Neutrophil (primary cell): Measurements from ENCODE around the gene COPZ1.
A peak's percentile ranks its signal among the peaks of the same experiment; 100 is the strongest.

Experiments used
- H3K27ac ChIP-seq: fragments of 200-600 bp; sonication (generic); 2 replicates; pipeline ENCODE4 v1.5.1; 2016; ENCODE audit warnings: mild to moderate bottlenecking, moderate library complexity
- H3K27me3 ChIP-seq: fragments of 200-600 bp; sonication (generic); 2 replicates; pipeline ENCODE4 v1.6.0; 2016; ENCODE audit warnings: mild to moderate bottlenecking
- H3K36me3 ChIP-seq: fragments of 200-600 bp; sonication (generic); 2 replicates; pipeline ENCODE4 v1.5.1; 2017
- H3K4me1 ChIP-seq, 2 experiments: fragments of 200-600 bp in 1 of 2; sonication (generic) in 1 of 2; 1 replicate in 1 of 2; 2 replicates in 1 of 2; pipeline versions ENCODE4 v1.5.1 to v1.6.1; 2013 to 2016; ENCODE audit warnings: low read depth in 1 of 2, low read length in 1 of 2, mild to moderate bottlenecking in 1 of 2, moderate library complexity in 1 of 2; ENCODE audit not compliant: control insufficient read depth in 1 of 2, insufficient read depth in 1 of 2
- H3K4me3 ChIP-seq, 2 experiments: fragments of 200-600 bp in 1 of 2; sonication (generic) in 1 of 2; 1 replicate in 1 of 2; 2 replicates in 1 of 2; pipeline ENCODE4 v1.5.1; 2013 to 2016; ENCODE audit warnings: low read depth in 1 of 2, low read length in 1 of 2, mild to moderate bottlenecking in 1 of 2, moderate library complexity in 1 of 2
- H3K9me3 ChIP-seq: fragments of 200-600 bp; sonication (generic); 2 replicates; pipeline ENCODE4 v1.5.1; 2016
- TF ChIP-seq, protein P1 (sequence below): fragments of 200-600 bp; sonication (generic); IDR thresholded peaks from 2 replicates; pipeline ENCODE4 v1.5.1; 2016; ENCODE audit warnings: antibody characterized with exemption

The COPZ1 gene

DNA sequence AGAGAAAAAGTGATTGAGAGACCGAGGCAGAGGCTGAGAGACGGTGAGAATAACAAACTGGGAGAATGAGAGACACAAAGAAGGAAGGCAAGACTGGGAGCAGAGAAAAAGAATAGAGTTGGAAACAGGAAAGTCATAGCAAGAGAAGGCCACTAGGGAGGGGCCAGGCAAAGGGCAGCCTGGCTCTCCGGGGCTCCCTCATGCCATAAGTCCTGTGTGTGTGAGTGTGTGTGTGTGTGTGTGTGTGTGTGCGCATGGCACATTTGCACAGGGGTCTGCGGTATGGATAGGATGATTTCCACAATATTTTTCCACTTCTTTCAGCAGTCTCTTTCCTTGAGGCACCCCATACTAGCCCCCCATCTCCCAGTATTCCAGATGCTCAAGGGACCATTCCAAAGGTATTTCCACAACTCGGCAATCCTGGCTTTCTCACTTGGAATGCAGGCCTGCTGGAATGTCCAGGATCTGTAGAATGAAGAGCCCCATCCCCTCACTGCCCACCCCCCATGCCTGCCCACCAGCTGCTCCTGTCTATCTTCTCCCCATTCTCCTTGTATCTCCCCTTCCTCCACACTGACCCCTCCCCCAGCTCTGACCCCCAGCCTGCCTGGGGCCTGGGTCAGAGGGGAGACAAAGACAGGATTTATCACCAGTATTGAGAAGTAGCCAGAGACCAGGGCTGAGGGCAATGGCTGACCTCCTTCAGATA is 30.3 kb downstream of the COPZ1 start:
- H3K27me3 ChIP-seq, result peaks cover 32% of the 10 kb centered on the region
- no peak overlapping the region for H3K4me3 ChIP-seq
- peaks cover 43% of the 10 kb centered on the region for H3K36me3 ChIP-seq
- no peak overlapping the region for H3K27ac ChIP-seq
- H3K9me3 ChIP-seq, result no peaks in the 10 kb centered on the region
- TF ChIP-seq, protein P1, sequence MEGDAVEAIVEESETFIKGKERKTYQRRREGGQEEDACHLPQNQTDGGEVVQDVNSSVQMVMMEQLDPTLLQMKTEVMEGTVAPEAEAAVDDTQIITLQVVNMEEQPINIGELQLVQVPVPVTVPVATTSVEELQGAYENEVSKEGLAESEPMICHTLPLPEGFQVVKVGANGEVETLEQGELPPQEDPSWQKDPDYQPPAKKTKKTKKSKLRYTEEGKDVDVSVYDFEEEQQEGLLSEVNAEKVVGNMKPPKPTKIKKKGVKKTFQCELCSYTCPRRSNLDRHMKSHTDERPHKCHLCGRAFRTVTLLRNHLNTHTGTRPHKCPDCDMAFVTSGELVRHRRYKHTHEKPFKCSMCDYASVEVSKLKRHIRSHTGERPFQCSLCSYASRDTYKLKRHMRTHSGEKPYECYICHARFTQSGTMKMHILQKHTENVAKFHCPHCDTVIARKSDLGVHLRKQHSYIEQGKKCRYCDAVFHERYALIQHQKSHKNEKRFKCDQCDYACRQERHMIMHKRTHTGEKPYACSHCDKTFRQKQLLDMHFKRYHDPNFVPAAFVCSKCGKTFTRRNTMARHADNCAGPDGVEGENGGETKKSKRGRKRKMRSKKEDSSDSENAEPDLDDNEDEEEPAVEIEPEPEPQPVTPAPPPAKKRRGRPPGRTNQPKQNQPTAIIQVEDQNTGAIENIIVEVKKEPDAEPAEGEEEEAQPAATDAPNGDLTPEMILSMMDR, result no peak
- peaks cover 20 to 21% of the 10 kb centered on the region in 2 experiments for H3K4me1 ChIP-seq

DNA sequence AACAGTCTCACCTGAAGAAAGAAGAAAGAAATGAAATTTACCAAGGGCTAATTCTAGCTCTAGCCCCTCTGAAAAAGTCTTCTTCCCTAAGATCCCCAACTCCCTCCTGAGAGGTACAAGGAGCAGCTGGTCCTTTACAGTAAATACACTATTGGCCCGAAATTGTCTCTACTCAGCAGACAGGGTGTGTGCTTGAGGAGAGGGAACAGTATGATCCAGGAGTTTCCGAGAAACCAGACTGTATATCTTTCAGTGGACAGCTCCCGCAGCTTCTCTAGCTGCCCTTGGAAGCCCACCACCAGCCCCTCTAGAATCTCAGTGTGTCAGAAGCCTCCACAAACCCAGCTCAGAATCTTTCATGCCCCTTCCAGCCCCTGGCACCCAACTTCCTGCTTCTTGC is 31.3 kb downstream of the COPZ1 start:
- Histone ChIP-seq H3K27ac (no peak overlapping the region), H3K4me3 (no peak overlapping the region), H3K9me3 (no peaks in the 10 kb centered on the region), H3K27me3 (peaks cover 32% of the 10 kb centered on the region), H3K36me3 (peaks cover 34% of the 10 kb centered on the region), H3K4me1 (peaks cover 30 to 31% of the 10 kb centered on the region in 2 experiments)
- TF ChIP-seq, protein P1, result no peak

DNA sequence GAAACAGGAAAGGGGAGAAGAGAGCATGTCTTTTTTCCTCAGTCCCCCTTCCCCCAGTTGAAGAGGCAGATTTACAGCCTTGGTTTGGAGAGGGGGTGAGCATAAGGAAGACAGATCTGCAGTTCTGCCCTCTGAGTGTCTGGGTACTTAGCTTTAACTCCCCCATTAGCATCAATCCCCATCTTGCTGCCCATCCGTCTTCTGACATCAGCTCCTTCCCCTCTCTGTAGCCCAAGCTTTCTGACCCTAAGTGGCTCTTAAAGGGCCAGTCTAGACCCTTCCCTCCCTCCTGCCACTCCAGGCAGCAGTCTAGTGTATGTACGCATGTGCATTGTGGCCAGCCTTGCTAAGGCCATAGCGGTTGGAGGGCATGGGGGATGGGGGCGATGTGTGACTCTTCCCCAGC is 32.0 kb downstream of the COPZ1 start:
- H3K4me1 ChIP-seq, result peaks cover 37 to 38% of the 10 kb centered on the region in 2 experiments
- H3K4me3 ChIP-seq, result no peak overlapping the region
- no peak overlapping the region for H3K27ac ChIP-seq
- H3K36me3 ChIP-seq, result peaks cover 26% of the 10 kb centered on the region
- H3K9me3 ChIP-seq, result no peaks in the 10 kb centered on the region
- TF ChIP-seq, protein P1, result no peak
- H3K27me3 ChIP-seq, result peaks cover 26% of the 10 kb centered on the region

DNA sequence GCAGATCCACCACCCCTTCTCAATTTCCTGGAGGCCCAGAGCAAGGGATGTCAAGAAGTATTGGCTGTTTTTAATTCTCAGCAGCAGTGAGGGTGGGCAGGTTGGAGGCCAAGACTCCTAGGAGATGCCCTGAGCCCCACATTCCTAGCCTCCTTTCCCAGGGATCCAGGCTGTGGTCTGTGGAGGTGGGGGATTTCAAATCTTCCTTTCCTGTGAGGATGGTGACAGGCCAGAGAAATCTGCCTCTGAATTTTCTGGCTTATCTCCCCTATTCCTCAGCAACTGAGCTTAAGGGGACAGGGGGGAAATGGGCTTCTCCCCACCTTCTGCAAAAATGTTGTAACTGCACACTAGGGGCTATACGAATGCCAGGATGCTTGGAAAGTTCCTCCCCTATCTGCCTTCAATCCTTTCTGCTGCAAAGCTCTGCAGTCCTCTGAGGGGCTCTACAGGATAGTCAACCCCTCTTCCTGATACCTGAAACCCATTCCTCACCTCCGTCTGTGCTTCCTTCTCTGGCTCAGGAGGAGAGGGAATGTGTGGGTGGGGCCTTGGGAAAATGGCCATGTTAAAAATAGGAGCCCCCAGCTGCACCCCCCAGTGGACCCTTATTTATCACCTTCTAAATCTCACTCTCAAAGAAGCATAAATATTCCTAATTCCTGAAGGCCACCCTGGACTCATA is 32.7 kb downstream of the COPZ1 start:
- Histone ChIP-seq H3K27me3 (peaks cover 20% of the 10 kb centered on the region), H3K4me1 (peaks cover 44 to 45% of the 10 kb centered on the region in 2 experiments), H3K36me3 (peaks cover 20% of the 10 kb centered on the region), H3K4me3 (peak overlapping the region; percentile 75 to 83), H3K9me3 (no peaks in the 10 kb centered on the region), H3K27ac (no peak overlapping the region)
- TF ChIP-seq, protein P1, result no peak

DNA sequence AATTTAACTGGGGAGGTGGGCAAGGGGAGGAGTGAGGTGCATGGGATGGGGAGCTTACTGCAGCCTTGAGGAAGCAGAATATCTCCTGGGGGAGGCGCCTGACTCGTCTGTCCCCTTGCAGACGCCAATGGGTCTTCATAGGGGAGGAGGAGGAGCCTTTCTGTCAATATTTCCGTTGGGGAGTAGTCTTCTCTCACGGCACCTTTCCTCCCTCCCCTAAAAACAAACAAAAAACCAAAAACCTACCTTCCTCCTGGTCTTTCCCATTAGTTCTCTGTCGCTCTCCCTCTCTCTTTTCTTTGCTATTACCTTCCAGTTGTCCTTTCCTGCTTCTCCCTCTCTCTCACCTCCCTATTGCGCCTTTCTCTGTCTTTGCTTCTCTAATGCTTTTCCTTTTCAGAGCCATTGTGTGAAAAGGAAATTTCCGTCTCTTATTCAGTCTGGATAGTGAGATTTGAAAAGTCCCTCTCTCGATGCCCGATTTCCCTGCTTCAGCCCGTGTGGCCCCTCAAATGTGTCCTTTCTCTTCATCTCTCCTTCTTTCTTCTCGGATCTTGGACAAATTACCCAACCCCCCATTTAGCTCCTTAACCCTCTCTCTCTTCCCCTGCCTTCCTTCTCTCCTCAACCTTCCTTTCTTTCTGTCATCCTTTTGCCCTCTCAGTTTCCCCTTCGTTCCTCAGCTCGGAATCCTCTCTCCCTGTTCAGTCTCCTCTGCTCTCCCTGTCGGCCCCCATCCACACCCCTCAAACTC is 33.4 kb downstream of the COPZ1 start:
- Histone ChIP-seq H3K27me3 (peaks cover 17% of the 10 kb centered on the region), H3K4me3 (peak overlapping the region; percentile 75 to 83), H3K27ac (peak overlapping the region; percentile 83), H3K4me1 (peaks cover 51 to 52% of the 10 kb centered on the region in 2 experiments), H3K9me3 (no peaks in the 10 kb centered on the region), H3K36me3 (peaks cover 18% of the 10 kb centered on the region)
- TF ChIP-seq, protein P1, result no peak
